ENCODE results near the gene SMYD2.

Gene SMYD2

DNA sequence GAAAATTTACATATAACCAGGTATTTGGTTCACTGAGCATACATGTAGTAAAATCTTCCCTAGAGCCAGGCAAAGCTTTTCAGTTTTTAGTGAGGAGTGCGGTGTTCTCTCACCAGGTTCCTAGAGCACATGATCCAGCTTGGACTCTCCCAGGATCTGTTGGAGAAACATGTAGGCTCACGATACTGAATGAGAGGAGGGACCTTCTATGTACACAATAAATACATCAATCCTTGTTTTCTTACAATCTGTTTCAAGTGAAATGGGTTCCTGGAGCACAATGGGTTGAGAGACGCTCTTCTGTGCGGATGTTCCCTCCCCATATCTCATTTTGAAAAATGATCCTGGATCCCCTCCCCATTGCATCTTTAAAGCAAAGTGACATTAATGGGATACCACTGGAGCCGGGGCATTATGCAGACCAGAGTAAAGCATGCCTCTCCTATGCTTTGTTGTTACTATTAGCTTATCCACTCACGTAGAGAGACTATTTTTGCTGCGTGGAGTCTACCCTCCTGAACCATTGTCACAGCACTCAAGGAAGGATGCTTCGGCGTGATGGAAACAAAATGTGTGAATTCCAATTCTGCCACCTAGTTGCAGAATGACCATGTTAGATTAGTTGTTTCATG is 19.3 kb downstream of the SMYD2 start:
- DNase-seq (ENCODE audit: extremely low read depth in 1 of 2, low read depth in 1 of 2), result no peak

DNA sequence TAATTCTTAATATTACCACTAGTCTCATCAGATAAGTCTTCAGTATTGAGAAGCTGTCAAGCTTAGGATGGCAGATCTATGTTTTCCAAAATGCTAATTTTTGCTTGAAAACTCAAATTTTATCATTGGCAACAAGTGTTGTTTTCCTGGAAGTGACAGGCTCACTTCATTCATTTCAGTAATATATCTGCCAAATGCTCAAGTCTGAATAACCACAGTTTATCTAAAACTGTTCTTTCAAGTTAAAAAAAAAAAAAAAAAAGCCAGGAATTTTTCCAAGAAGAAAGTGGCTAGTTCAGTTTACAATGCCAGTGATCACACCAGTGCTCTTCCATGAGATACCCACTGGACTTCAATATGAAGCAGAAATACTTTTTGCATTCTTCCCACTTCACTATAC is 20.6 kb downstream of the SMYD2 start:
- DNase-seq (ENCODE audit: extremely low read depth in 1 of 2, low read depth in 1 of 2), result no peak

DNA sequence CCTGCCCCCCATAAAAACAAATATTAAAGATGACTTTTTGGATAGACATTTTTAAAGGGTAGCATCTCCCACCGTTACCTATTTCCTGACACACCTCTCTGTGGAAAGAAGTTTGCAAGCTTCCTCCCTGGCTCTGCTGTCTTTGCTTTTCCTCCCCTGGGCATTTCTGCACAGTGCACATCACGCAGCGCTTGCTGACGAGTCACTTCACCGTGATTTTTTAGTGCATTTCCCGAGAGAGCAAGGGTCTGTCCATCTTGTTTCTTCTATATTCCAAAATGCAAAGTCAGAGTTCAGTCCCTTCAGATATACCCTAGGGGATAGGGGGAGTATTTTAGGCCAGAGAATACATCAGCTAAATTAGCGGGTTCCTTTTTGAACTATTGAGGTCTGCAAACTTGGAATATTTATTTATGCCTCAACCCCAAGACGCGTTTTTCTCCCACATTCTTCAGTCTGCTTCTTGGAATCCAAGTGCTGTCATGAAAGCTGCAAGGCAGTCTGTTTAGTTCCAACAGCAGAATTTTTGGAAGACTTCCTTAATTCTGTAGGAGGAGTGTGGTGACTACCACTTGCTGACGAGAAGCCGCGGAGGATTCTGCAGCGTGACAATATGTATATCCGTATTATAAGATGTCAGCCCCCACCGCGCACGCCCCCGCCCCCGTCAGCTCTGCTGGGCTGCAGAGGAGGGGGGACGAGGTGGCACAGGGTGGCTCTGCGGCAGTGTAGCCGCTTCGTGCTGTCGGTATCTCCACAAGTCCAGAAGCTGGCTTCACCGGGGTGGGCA is 22.4 kb downstream of the SMYD2 start:
- DNase-seq (ENCODE audit: extremely low read depth in 1 of 2, low read depth in 1 of 2), result no peak

DNA sequence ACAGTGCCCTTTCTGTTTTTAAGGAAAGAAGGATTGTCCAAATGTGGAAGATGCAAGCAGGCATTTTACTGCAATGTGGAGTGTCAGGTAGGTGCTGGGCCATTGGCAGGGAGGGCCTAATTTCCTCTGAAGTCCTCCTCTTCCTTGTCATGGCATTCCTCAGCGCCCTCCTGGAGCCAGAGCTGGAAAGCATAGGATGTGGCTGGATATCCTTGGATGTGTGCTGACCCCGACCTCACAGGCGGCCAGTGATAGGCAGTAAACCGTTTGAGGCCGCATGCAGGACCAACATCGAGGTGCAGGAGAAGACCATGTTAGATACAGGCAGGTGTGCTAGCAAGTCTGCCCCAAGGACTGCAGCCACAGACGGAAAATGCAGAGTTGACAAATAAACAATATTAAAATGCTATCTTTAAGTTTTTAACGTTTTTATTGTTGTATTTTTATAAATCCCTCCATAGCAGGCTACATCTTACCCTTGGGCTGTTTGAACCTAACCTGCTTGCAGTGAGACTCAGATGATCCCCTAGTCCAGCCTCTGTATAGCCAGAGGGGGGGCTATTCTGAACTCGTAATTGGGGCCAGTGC is 24.3 kb downstream of the SMYD2 start:
- no peak for DNase-seq (ENCODE audit: extremely low read depth in 1 of 2, low read depth in 1 of 2)

DNA sequence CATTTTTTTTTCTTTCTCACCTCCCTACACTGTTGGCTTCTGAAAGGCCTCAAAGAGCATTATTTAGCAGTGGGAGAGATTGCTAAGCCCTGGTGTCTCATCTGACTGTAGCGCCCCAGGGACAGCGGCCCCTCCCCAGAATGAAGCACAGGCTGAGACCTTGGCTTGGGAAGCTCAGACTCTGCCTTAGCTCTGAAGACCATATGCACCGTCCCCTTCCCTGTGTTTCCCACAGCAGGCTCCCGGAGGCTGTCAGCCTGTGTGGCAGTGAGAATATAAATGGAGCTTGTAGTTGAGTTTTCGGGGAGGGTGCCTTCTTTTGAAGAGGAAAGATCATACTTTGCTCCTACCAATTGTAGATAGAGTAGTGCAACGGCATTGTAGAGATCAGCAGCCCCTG is 25.3 kb downstream of the SMYD2 start:
- DNase-seq (ENCODE audit: extremely low read depth in 1 of 2, low read depth in 1 of 2), result no peak

DNA sequence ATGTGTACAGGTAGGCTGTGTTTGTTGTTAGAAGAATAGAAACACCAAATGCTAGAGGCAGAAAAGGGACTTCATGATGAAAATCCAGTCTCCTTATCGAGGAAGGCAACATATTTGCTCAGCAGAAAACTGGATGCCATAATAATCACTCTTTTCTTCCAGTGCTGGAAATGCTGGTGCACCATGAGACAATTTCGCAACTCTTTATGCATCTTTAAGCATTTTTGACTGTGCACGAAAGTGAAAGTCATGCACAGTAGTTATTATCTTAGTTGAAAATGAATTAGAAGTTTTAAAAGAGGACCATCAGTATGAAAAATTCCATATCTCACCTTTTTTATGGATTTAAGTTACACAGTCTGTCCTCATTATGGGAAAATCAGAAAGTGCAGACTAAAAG is 29.1 kb downstream of the SMYD2 start:
- DNase-seq (ENCODE audit: extremely low read depth in 1 of 2, low read depth in 1 of 2), result no peak

DNA sequence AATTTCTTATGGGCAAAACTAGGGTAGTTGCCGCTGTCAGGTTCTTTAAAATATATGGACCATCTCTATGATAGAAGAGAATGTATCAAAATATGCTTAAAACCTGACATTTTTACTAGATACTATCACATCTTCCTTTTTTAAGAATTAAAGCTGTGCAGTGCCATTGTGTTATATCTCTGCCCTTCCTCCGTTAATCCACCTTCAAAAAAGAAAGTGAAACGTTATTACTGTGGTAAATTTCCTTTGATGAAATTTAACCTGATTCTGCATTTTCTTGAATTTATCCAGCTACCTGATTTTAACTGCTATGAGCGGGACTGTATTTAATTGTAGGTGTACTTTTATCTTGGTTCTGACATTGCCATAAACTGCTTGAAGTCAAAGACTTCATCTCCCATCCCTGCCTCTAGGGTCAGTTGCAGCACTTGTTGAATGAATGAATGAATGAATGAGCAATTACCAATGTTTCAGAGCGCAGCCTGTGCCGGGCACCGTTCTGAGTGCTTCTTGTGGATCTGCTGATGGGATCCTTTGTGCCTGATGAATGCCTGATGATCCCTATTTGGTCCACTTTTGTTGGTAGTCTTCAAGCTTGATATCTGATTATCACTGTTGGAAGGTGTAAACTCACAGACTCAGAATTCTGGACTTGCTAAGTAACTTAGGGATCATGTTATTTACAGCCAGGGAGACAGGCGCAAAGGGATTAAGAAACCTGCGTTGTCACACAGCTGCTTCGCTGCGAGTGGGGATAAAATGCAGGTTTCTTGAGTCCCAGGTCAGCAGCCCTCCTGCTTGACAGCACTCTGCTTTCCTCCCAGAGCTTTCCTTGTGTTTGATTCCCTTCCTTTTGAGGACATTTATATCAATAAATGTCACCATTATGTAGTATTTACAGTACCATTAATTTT is 30.1 kb downstream of the SMYD2 start:
- DNase-seq (ENCODE audit: extremely low read depth in 1 of 2, low read depth in 1 of 2), result no peak

DNA sequence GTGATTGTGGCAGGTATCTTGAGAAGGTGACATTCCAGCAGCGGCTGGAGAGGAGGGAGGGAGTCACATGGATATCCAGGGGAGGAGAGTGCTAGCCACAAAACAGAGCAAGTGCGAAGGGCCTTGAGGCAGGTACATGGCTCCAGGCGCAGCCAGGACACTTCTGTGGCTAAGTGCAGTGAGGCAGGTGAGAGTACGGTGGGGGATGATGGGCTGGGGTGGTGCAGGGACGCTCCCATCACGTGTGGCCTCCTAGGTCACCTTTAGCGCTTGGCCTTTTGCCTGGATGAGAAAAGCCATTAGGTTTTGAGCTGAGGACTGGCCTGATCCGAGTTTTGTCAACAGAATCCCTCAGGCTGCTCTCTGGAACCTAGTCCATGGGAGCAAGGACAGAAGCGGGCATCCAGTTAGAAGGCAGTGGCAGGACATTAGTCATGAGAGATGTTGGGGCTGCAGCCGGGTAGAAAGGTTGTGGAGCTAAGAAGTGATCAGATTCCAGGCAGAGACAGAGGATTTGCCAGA is 31.6 kb downstream of the SMYD2 start:
- DNase-seq (ENCODE audit: extremely low read depth in 1 of 2, low read depth in 1 of 2), result no peak

DNA sequence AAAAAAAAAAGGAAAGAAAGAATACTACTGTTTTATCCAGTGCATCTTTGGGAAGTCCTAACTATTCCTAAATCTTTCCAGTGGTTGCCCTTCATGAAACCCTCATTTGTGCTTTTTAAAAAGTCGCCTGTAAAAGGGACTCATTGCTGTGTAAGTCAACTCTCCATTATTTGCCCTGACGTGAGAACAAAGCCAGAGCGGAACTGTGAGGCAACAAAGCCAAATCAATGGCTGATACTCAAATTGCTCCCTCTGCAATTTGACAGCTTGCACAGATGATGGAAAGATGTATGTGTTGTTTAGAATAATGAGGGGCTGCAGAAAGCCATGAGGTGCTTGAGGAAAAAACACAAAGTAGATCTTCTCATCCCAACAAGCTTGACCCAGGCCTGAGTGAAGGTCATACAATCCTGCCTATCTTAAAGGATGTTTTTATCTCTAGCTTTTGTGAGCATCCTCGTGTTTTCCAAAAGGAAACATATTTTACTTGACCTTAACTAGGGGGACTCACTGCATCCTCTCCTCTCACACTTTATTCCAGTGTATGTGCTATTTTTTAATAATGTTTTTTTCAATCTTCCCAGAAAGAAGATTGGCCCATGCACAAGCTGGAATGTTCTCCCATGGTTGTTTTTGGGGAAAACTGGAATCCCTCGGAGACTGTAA is 33.4 kb downstream of the SMYD2 start:
- no peak for DNase-seq (ENCODE audit: extremely low read depth in 1 of 2, low read depth in 1 of 2)

DNA sequence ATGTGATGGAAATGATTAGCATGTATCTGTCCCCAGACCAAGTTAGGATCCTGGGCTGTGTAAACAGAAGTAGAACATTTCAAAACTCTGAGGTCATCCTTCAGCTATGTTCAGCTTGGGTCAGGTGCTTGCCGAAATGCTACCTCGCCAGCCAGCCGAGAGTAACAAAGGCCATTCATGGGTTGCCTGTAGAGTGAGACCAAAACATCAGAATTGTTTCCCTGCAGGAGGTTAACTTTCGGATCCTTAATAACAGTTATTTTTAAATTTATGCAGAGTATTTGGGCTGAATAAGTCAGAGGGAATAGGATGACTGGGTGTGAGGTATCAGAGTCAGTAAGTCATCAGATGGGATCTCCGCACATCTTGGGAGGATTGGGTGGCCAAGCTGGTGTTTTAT is 35.6 kb downstream of the SMYD2 start:
- no peak for DNase-seq (ENCODE audit: extremely low read depth in 1 of 2, low read depth in 1 of 2)

DNA sequence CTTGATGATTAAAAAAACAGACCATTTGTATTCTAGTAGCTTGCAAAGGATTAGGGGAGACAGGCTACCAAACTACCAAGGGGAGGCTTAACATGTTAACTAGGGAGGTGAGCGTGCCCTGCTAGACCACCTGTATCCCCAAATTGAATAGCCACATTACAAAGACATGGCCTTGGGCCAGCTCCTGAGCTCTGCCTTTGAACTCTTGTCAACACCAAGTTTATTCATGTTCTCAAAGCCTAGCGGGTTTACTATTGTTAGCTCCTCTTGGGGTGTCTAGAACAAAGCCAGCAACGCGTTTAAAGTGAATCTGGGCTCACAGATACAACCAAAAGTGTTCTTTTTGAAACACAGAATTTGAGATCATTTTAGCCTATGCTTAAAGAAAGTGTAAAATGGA is 36.3 kb downstream of the SMYD2 start:
- DNase-seq (ENCODE audit: extremely low read depth in 1 of 2, low read depth in 1 of 2), result no peak

DNA sequence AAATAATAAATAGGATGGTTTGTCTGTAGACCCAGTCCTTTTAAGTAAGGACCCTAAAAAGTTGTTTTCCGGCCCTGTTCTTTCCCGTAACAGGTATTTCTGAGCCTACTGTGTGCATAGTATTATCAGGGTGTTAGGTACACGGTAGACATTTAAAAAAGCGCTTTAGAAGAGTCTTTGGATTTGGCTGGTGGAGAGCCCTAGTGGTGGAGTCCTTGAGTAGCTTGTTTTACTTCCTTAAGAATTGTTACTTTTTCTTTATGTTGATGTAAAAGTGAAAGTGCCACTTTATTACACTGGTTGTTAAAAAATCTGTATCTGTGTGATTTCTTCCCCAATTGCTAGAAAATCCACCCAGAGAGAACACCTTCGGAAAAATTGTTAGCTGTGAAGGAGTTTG is 36.8 kb downstream of the SMYD2 start:
- no peak for DNase-seq (ENCODE audit: extremely low read depth in 1 of 2, low read depth in 1 of 2)

DNA sequence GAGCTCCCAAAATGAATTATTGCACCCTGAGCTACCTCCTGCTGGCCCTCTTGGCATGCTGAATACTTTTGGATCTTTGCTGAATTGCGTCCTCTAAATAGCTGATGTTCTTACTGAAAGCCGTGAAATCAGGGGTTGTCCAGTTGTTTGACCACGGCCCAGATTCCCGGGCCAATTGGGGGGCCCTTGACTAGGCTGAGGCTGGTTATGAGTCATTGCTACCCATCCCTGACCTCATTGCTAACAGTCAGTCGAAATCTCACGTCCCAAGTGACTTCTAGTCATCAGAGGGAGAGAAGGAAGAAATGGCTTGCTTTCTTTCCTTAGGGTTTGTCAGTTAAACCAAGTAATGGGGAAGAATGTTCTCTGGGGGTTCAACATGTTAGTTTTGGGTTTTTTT is 37.4 kb downstream of the SMYD2 start:
- DNase-seq (ENCODE audit: extremely low read depth in 1 of 2, low read depth in 1 of 2), result no peak

DNA sequence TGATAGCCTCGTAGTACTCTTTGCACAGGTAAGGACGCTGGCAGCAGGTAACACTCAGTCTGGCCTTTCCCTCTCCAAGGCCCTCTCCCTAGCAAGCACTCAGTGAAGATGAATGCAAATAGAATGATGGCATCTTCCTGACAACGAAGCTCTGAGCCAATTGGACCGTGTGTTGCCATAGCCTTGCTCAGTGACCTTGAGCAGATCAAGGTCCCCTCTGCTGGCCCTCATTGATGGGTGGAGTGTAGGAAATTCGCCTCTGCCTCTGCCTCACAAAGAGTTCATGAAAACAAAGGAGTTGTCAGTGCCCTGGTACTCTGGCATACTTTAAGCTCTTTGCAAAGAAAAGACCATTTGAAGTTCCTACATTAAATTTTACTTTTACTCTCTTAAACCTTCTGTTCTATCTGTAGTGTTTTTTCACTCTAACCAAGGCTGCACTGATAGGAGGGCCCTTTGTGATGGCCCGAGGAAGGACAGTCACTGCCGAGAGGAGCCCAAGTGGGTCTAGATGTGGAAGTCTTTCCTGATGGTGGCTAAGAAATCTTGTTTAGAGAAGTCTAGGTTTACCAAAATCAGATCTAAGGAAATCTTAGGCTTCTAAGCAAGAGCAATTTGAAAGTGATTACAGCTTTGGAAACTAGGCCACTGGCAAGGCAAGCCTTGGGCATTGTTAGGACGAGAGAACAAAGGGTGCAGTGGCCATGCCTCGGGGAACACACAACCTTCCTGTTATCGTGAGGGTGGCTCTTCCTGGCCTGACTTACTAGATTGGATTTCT is 38.2 kb downstream of the SMYD2 start:
- DNase-seq (ENCODE audit: extremely low read depth in 1 of 2, low read depth in 1 of 2), result no peak

DNA sequence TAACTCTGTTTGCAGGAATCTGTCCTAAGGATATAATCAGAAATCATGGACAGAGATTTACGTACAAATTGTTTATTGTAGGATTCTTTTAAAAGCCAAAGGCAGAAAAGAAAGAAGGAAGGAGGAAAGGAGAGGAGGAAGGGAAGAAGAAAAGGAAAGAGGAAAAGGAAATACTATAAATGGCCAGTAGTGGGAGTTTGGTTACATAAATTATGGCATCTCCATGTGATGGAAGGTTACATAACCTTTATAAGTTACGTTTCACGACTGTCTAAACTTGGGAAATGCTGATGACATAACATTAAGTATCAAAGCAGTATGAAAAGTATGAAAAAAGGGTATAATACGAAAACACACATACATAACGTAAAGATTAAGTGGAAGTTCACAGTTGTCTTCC is 39.0 kb downstream of the SMYD2 start:
- no peak for DNase-seq (ENCODE audit: extremely low read depth in 1 of 2, low read depth in 1 of 2)

DNA sequence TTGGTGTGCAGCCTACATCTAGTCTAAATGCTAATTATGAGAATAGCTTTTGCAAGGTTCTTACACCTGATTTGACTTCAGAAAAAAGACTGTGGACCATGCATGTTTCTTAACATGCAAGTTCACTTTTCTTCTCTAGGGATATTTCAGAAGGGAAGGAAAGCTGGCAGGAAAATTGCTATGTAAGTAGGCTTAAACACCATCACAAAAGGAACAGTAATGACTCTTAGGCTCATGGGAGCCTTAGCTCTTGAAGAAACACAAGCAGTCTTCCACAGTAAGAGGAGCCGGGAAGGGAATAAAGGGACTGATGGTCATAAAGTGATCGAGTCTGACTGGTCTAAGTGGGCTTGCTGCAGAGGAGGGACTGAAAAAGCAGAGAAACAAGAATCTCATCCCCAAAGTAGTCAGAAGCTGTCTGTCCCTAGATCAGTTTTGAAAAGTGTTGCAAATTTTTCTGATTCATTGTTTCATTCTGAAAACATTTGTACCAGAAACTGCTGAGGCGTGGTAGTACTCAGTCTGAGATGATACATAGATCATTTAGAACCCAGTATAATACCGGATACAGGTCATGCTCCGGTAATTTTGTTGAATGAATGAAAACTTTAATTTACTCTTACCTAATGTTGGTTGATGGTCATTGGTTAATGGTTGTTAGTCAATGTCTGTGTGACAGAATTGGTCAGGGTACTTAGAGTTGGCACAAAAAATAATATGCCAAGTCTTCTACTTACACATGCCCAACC is 40.9 kb downstream of the SMYD2 start:
- DNase-seq (ENCODE audit: extremely low read depth in 1 of 2, low read depth in 1 of 2), result no peak

DNA sequence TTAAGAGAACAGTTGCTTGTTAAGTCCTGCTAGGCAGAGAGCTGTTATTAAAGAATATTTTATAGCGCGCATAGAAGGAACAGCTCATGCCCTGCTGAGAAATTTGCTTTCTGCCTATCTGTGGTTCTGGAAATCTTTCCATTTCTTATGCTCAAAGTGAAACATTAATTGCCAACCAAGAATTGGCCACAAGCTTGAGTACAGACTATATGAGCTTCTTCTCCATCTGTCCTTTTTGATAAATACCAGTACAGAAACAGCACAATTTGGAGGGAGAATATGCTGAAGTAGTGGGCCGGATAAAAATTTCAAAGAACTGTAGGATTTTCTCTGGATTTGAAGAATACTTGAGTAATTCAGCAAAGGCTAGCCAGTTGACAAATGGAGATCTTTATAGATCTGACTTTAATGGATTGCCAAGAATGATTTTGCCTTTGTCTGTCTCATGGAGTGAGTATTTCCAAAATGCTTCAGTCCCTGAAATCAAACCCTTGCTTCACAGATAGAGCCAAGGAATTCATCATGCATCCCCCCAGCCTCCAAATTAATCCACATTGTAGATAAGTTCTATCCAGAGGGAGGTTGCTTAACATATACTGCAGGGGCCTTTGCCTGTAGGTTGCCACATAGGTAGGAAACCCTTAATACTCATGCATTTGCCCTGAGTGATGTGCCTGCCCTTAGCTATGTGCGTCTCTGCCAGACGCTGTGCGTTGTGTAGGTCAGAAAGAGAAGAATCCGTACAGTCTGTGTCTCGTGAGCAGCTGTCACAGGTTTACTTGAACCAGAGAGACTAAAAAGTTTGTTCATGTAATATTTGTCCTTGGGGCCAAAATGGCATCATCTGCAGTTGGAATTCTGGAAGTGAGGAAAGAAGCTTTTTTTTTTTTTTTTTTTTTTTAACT is 44.2 kb downstream of the SMYD2 start:
- no peak for DNase-seq (ENCODE audit: extremely low read depth in 1 of 2, low read depth in 1 of 2)

DNA sequence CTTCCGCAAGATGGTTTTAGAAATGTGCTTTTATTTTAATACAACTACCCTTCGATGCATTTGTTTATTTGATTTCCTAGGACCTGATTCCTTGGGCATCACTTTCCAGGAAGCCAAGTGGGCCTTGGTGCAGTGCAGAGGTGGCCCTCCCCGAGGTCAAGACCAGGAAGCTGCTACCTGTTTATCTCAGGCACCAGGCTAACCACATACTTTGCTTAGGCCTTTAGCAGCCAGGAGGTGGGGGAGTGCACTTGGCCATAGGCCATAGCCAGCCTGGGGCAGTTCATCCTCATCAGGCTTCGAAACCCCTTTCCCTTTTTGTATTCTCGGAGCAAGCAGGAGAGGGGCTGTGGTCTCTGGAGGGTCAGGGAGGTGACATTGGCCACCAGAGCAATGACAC is 45.4 kb downstream of the SMYD2 start:
- no peak for DNase-seq (ENCODE audit: extremely low read depth in 1 of 2, low read depth in 1 of 2)
